Gastroesophageal sphincter (tissue), 4 donors: ENCODE measurements around the gene ATXN3. TPM values are rescaled to one million over a fixed set of nuclear protein-coding genes. Genes with fewer than 3 reads are reported as not detected.
A peak's percentile ranks its signal among the peaks of the same experiment; 100 is the strongest.
"Not testable (repeated sequence)": the region's sequence is repeated elsewhere in the genome, so short reads cannot be mapped to it uniquely, and the experiment has no call there.

ENCODE experiments used
- ATAC-seq: fragments of 150-250 bp; one replicate; pipeline ENCODE4 v1.9.1; 2016; ENCODE audit warnings: mild to moderate bottlenecking, moderate library complexity
- H3K27ac ChIP-seq, 4 donors: fragments of 200-600 bp; sonication (generic) in 3 of 4; 1 replicate in 3 of 4; 2 replicates in 1 of 4; pipeline ENCODE4 v1.5.1; 2016 to 2019
- H3K27me3 ChIP-seq: fragments of 200-600 bp; sonication (generic); one replicate; pipeline ENCODE4 v1.5.1; 2019
- H3K36me3 ChIP-seq, 2 donors: fragments of 200-600 bp; sonication (generic); one replicate each; pipeline ENCODE4 v1.5.1; 2019; ENCODE audit warnings: control low read depth in 1 of 2
- H3K4me1 ChIP-seq, 3 donors: fragments of 200-600 bp; sonication (generic); 1 replicate in 2 of 3; 2 replicates in 1 of 3; pipeline ENCODE4 v1.5.1; 2016 to 2019; ENCODE audit warnings: control low read depth in 2 of 3
- H3K4me3 ChIP-seq, 2 donors: fragments of 200-600 bp; sonication (generic); one replicate each; pipeline ENCODE4 v1.5.1; 2019; ENCODE audit warnings: mild to moderate bottlenecking in 1 of 2, moderate library complexity in 1 of 2
- H3K9me3 ChIP-seq, 3 donors: fragments of 200-600 bp; sonication (generic); one replicate each; pipeline ENCODE4 v1.5.1; 2017 to 2019; ENCODE audit warnings: control low read depth in 2 of 3
- CTCF ChIP-seq, 4 experiments: fragments of 200-600 bp in 2 of 4; fragments of 450-650 bp in 2 of 4; sonication (generic) in 1 of 4; IDR thresholded peaks; one replicate each; pipeline ENCODE4 v1.5.1; 2017 to 2019; ENCODE audit warnings: antibody characterized with exemption in 4 of 4, mild to moderate bottlenecking in 2 of 4, moderate library complexity in 2 of 4
- EP300 ChIP-seq: sonication (generic); formaldehyde crosslinking; IDR thresholded peaks from one replicate; pipeline ENCODE4 v1.6.1; 2017; ENCODE audit warnings: antibody characterized with exemption, mild to moderate bottlenecking
- POLR2A ChIP-seq, 2 donors: fragments of 450-650 bp; IDR thresholded peaks; one replicate each; pipeline ENCODE4 v1.6.1; 2017; ENCODE audit warnings: antibody characterized with exemption in 2 of 2, mild to moderate bottlenecking in 2 of 2, moderate library complexity in 1 of 2
- POLR2AphosphoS5 ChIP-seq: sonication (generic); formaldehyde crosslinking; IDR thresholded peaks from one replicate; pipeline ENCODE4 v1.6.1; 2017; ENCODE audit warnings: antibody characterized with exemption
- whole genome bisulfite sequencing, 2 donors: methylation state at CpG; one replicate each; pipeline ENCODE4 v1.1.5; 2018; ENCODE audit warnings: low coverage in 1 of 2; 5-methylcytosine and 5-hydroxymethylcytosine counted together
- total RNA-seq, 4 donors: library from RNA; depleted of rRNA; stranded (reverse); fragments of >200 nt; gene quantifications; one replicate each; pipeline ENCODE4 v1.1.0, GENCODE V29; 2016

ATXN3 gene
- total RNA-seq, 4 donors from 2014 or later: 43.1 to 63.0 (median 54.1) TPM

- no peak for TF ChIP-seq EP300
- TF ChIP-seq CTCF (IDR thresholded peaks at IDR 0.05): no peak
- no peak for TF ChIP-seq POLR2A (IDR thresholded peaks at IDR 0.05)
- no peak overlapping the region for H3K27ac ChIP-seq
- no peak overlapping the region for H3K4me3 ChIP-seq
- ATAC-seq: no peak
- peaks cover 0 to 7% (median 0%) of the 10 kb centered on the region in 3 donors for H3K9me3 ChIP-seq
- peaks cover 0 to 41% of the 10 kb centered on the region in 2 donors for H3K36me3 ChIP-seq
- H3K4me1 ChIP-seq: no peaks in the 10 kb centered on the region
- no peaks in the 10 kb centered on the region for H3K27me3 ChIP-seq
- WGBS, 2 donors: 64 to 82% methylated on average over 1 to 3 of the region's 3 CpGs
These were observed 56.6 kb downstream of the ATXN3 start for GRCh38 chr14:92049781-92050180.

GRCh38 chr14:92049221-92049620 is 57.2 kb downstream of the ATXN3 start:
- 87 to 94% methylated on average over 6 to 12 of the region's 12 CpGs for WGBS, 2 donors
- H3K27ac ChIP-seq, H3K4me3 ChIP-seq, H3K4me1 ChIP-seq, H3K9me3 ChIP-seq, ATAC-seq, H3K27me3 ChIP-seq: not testable (repeated sequence)
- H3K36me3 ChIP-seq: peaks cover 0 to 47% of the 10 kb centered on the region in 2 donors

- H3K9me3 ChIP-seq, H3K4me3 ChIP-seq, H3K27ac ChIP-seq, H3K4me1 ChIP-seq, ATAC-seq, H3K27me3 ChIP-seq: not testable (repeated sequence)
- 97 to 100% methylated on average over 3 to 6 of the region's 7 CpGs for WGBS, 2 donors
- peaks cover 0 to 59% of the 10 kb centered on the region in 2 donors for H3K36me3 ChIP-seq
These were observed 60.5 kb downstream of the ATXN3 start for GRCh38 chr14:92045904-92046303.

- WGBS, 2 donors: 0 to 82% methylated on average over 1 of the region's 2 CpGs
- Histone ChIP-seq H3K4me1 (peaks cover 3 to 31% (median 20%) of the 10 kb centered on the region in 3 donors), H3K36me3 (peaks cover 0 to 37% of the 10 kb centered on the region in 2 donors)
- H3K27me3 ChIP-seq, H3K27ac ChIP-seq, H3K4me3 ChIP-seq, H3K9me3 ChIP-seq, ATAC-seq: not testable (repeated sequence)
These were observed 64.6 kb downstream of the ATXN3 start for GRCh38 chr14:92041766-92042165.

DNA sequence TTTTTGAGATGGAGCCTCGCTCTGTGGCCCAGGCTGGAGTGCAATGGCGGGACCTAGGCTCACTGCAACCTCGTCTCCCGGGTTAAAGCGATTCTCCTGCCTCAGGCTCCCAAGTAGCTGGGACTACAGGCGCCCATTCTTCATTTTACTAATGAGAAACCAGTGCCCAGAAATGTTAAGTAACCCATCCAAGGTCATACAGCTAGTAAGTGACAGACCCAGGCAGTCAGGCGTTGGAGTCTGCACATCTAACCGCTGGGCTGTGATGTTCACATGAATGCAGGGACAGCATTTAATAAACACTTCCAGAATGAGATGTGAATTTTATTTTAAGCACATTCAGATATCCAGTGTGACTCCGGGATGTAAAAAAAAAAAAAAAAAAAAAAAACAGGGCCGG is 65.2 kb downstream of the ATXN3 start:
- ATAC-seq: no peak
- H3K36me3 ChIP-seq: peaks cover 0 to 32% of the 10 kb centered on the region in 2 donors
- no peaks in the 10 kb centered on the region for H3K27me3 ChIP-seq
- TF ChIP-seq CTCF (IDR thresholded peaks at IDR 0.05): no peak
- 83 to 89% methylated on average over 1 to 4 of the region's 10 CpGs for WGBS, 2 donors
- peaks cover 3 to 37% (median 20%) of the 10 kb centered on the region in 3 donors for H3K4me1 ChIP-seq
- H3K4me3 ChIP-seq: peak overlapping the region in 1 of 2 donors; percentile 87
- H3K27ac ChIP-seq: peak overlapping the region in 2 of 4 donors; percentile 92 to 98
- H3K9me3 ChIP-seq: peaks cover 0 to 7% (median 0%) of the 10 kb centered on the region in 3 donors

DNA sequence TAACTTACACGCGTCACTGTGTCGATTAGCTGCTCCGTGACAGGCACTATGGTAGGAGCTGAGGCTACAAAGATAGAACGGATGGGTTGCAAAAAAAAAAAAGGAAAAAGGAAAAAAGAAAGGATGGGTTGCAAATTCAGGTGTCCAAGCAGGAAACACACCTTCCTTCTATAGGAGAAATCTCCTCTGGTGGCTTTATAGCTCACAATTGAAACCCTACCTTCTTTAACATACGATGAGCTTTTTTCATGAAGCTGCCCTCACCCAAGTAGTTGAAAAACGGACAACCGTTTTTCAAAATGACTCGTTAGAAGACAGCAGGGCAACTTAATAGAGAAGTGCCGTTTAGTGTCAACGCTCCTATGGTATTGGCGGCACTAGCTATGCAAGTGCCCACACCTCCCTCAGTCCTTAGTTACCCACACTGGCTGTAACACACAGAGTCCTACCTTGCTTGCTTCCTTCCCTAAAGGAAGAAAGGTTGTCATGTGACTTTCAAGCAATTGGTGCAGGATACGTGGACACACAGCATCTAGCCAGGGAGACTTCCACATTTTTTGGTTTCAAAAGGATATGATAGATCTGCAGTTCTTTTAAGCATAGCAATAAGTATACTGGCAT is 65.8 kb downstream of the ATXN3 start:
- WGBS, 2 donors: 0% methylated on average over 12 to 13 of the region's 13 CpGs
- ATAC-seq: no peak
- Histone ChIP-seq H3K4me3 (peak overlapping the region; percentile 73 to 87), H3K36me3 (peaks cover 0 to 25% of the 10 kb centered on the region in 2 donors), H3K27ac (peak overlapping the region; percentile 84 to 98 (median 90)), H3K4me1 (peaks cover 3 to 44% (median 22%) of the 10 kb centered on the region in 3 donors), H3K27me3 (no peaks in the 10 kb centered on the region), H3K9me3 (peaks cover 0 to under 1% (median 0%) of the 10 kb centered on the region in 3 donors)
- TF ChIP-seq POLR2A (IDR thresholded peaks at IDR 0.05) (no peak), CTCF (IDR thresholded peaks at IDR 0.05) (no peak), POLR2AphosphoS5 (no peak), EP300 (no peak)
